Hematopoietic multipotent progenitor cell treated with erythropoietin and hydrocortisone succinate and interleukin-3 and kit ligand, for 6 days (in vitro differentiated cells): ENCODE results near the gene EPO.
"Not testable (repeated sequence)": the region's sequence is repeated elsewhere in the genome, so short reads cannot be mapped to it uniquely, and the experiment has no call there.

ENCODE experiments used
- DNase-seq: peaks from one replicate; pipeline ENCODE4 v3.0.0-alpha.2; 2015

The EPO gene

DNA sequence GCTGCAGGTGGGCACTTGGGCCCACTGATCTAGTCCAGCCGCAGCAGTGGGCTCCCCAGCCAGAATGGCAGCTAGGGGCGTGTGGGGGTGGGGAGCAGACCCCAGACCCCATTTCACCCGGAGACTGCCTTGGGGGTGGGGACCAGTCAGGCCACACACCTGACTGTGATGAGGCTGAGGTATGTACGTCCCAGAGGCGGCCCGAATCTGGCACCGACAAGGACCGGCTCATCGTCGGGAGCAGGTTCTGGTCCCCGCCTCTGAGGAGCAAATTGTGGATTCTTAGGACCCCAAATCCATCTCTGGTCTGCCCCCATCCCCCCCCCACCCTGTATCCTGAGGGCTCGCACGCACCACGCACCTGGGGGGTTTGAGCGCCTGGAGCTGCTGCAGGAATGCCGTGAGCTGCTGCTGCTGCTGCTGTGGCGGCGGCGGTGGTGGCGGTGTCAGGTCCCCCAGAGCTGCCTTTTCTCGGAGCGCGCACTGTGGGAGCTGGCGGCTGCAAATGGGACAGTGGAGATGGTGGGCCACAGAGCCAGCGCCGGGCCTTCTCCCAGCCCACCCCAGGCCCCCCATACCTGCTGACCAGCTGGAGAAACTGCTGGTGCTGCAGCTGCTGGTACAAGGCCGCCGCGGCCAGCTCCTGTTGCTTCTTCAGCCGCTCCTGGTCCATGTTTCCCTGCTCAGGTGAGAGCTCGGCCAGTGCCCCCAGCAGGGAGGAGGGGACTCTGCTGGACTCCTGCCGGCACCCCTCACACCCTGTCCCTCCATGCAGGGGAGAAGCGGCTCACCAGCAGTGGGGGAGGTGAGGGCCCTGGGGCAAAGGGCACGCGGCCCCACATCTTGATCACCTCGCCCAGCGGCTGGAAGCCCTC lies 36.4 kb upstream of the EPO start:
- DNase-seq: no peak

DNA sequence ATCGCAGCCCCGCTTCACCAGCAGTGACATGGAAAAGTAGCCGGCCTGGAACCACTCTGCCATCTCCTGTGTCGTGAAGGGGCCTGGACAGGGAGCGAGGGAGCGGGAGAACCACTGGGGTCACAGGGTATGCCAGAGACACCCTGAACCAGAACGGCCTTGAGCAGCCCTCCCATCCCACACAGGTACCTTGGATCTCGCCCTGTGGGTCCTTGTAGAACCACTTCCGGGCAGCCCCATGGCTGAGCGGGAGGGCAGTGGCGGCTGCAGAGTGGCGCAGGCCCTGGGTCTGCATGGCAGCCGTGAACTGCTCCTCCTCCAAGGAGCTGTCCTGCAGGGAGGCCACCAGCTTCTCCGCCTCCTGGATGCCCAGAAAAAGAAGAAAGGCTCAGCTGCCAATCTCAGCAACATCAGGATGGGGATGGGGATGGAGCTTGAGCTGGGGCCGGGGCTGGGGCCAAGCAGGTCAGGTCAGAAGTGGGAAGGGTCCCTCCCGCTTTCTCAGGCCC lies 35.7 kb upstream of the EPO start:
- DNase-seq: no peak

DNA sequence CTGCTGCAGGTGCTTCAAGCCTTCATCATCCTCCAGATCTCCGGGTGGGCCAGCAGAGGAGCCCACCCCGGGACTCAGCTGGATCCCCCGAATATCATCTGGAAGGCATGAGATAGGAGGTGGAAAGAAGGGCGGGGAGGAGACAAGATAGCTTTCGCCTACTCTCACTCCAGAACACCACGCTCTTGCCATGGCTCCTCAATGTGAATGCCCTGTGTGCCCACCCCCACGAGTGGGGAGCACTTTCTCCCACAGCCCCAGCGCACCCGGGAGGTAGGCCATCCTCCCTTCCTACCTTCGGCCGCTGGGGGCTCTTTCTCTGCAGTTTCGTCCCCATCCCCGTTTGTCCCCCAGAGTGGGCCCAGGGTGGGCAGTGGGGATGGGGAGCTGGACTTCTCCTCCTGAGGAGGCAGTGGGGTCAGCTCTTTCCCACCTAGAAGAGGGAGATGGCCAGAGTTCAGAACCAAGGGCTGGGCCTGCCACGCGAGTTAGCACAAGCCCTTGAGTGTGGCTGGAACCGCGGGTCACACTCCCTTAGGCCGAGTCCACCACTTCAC lies 35.1 kb upstream of the EPO start:
- no peak for DNase-seq

DNA sequence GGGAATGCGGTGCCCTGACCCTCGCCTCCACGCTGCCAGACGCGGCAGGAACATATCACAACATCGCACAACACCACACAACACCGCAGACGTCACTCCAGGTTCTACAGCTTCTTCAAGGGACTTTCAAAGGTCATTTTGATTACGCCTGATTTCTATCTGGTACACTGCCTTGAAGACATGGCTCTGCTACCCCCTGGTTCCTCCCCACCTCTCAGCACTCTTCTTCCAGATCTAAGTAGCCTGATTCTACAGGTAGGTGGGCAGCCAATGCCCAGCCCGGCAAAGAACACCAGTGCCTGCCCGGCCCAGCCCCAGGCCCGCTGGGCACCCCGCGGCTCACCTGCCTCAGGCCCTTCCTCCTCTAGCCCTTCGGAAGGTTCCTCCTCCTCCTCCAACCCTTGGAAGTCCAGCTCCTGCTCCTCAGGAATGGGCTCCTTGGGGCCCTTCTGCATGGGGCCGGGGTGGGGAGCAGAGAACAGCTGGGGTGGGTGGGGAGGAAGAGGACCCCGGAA lies 34.6 kb upstream of the EPO start:
- no peak for DNase-seq

DNA sequence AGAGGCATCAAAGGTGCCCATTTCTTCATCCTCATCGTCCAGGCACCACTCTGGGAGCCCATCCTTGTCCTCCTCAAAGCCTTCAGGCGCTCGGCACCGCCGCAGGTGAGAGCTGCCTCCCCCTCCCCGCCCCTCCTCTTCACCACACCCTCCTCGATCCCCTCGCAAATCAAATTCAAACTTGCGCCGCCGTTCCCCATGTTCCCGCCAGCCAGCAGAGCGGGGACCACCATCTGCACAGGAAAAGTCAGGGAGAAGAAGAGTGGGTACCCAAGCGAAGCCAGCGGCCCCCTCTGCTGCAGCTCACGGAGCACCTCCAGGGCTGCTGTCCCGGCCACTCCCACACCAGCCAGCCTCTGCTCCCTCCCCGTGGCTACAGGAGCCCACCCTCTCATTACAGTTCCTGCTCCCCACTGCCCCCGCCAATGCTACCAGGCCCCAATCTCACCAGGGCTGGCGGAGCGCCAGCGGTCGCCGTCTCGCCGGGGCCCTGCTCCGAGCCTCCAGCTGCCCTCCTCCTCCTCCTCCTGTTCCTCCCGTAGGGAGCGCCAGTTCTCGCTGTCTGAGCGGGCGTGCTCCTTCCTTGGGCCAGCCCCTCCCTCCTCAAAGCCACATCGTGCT lies 34.0 kb upstream of the EPO start:
- no peak for DNase-seq

DNA sequence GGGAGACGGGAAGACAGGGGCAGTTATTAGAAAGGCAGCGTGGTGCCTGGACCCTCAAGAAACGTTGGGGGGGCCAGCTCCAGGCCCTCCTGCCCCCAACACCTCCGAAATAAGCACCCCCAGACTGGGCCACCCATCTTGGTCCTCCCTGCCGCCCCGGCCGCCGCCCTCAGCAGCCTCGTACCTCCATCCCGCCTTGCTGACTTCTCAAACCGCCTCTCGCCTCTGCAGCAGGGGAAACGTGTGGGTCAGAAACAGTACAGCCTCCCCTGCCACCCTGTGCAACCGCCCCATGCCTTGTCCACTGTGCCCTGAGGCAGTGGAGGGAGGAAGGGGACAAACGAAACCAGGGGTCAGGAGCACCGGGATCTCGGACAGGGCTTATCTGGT lies 33.5 kb upstream of the EPO start:
- DNase-seq: no peak

DNA sequence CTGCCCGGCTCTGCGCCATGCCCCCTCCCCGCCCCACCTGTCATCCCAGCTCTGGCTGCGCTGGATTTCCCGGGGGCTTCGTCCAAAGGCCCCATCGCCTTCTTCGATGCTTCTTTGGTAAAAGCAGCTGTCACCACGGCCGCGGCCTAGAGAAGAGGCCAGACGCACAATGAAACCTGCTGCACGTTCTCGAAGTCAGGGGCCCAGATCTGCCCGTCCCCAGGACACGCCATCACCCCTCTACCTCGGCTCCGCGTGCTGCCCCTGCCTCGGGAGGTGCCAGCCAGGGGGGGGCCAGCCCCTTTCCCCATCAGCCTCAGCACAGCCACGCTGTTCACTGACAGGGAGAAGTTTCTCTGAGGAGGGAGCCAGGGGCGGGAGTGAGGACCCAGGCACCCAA lies 33.0 kb upstream of the EPO start:
- DNase-seq: no peak

DNA sequence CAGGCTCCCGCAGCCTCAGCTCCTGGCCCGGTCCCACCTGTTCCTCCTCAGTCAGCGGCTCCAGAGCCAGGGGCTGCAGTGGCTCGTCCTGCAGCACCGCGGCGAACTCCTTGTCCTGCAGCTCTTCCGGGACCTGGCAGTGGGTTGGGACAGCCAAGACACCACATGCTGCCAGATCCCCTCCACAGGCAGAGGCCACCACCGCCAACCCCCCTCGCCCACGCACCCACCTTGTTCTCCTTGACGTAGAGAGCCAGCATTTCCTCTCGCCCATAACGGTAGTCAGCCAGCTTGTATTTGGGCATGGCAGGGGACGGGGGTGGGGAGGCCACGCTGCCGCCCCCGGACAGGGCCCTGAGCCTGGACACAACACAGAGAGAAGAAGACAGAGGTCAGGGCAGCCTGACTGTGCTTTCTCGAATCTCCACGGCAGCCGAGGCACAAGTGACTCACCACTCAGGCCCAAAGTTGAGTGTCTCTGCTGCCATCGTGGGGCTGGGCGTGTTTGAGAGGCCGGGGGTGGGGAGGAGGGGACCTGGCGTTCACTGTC lies 32.4 kb upstream of the EPO start:
- no peak for DNase-seq

DNA sequence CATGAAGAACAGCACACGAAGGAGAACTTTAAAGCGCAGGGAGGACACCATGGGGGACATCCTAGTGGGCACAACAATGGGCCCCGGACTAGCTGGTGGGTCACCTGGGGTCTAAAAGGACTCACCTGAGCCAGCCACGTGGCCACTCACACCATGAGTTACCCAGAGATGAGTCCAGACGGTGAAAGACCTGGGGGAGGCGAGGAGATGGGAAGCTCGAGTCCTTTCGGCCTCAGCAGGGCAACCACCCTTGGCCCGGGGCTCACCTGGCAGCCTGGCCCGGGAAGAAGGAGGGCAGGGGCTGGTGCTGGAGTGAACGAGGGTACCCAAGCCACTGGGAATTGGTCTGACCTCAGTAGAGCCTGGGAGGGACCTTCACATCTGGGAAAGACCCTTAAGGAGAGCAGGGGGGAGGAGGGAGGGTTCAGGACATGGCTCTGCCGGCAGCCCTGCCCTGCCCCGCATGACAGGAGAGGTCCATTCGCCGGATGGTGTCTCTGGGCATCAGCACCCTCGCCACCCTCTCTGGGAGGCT lies 31.9 kb upstream of the EPO start:
- DNase-seq: no peak

DNA sequence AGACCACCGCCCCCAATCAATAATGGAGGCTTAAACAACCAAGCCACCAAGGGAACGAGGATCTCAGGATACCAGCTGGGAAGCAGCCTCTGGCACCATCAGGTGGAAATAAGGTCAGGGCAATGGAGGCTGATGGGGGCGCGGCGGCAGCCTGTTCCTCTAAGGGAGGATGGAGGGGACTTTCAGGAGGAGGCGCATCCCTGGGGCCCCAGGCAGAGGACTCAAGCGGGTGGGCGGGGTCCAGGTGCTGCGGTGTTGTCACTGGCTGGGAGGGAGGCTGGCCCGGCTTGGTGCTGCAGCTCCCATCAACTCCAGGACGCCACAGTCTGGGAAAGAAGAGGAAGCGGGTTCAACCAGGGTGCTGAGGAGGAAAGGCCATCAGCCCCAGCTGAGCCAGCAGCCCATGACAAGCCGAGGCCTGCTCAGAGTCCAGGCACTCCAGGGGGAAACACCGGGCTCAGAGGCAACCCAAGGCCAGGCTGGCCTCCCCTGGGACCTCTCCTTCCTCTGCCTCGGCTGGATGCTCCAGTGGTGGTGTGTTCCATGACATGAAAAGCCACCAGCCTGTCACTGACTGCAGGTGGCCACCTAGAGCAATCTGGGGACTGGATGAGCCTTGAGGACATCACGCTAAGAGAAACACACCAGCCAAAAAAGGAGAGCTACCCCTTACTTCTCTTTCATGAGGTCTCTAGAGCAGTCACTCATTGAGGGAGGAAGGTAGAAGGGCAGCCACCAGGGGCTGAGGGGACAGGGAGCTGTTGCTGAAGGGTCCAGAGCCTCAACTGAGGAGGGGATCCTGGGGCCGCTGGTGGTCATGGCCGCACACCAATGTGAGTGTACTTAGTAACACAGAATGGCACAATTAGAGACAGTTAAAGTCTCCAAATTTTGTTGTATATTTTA lies 30.8 kb upstream of the EPO start:
- DNase-seq: peak; percentile 27

DNA sequence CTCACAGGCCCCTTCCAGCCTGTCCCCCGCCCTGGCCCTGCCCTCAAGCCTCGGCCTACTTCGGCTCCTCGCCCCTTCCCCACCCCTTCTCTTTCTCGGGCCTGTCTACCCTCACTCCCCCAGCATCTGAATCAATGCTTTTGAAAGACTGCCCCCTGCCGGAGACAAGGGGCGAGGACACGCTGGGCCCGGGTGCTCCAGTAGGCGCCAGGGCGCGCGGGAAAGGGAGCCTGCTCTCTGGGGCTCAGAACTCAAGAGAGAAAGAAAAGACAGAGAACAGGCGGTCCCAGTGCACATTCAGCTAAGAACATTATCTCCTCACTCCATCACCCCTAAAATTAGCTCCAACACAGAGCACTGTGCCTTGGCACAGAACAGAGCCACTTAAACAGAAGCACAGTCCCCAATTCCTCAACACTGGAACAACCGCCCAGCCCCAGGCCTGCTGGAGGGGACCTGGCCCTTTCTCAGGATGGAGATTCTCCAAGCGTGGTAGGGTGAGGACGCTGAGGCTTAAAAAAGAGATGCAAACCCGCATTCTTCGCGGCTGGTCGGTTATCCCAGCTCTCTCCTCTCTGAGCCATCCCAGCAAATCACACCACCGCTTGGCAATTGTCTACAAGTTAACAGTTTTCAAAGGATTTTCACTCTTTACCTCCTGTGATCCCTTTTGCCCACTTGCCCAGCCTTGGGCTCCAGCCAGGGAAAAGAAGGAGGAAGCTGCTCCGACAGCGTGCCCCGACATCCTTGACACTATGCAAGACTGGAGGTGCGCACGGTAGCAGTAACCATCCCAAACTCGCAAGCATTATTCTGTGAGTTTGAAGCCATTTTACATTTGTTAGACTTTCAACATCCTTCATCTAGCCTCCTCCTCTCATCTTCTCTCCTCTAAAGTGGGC lies 28.3 kb upstream of the EPO start:
- DNase-seq: peak; percentile 91

DNA sequence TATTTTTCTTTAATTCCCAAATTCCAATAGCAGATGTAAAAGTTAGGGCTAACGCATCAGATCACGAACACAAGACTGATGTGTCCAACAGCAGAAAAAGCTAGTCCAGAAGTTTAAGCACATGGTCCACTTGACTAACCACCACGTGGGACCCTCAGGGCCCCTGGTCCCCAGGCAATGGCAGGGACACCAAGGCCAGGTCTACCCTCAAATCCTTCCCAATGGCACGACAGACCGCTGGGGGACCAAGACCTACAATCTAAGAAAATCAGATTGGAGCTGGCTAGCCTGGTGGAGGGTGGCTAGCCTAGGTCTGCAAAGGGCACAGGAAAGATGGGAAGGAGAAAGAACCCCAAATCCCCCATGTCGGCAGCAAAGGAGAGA lies 27.7 kb upstream of the EPO start:
- DNase-seq: peak; percentile 22

DNA sequence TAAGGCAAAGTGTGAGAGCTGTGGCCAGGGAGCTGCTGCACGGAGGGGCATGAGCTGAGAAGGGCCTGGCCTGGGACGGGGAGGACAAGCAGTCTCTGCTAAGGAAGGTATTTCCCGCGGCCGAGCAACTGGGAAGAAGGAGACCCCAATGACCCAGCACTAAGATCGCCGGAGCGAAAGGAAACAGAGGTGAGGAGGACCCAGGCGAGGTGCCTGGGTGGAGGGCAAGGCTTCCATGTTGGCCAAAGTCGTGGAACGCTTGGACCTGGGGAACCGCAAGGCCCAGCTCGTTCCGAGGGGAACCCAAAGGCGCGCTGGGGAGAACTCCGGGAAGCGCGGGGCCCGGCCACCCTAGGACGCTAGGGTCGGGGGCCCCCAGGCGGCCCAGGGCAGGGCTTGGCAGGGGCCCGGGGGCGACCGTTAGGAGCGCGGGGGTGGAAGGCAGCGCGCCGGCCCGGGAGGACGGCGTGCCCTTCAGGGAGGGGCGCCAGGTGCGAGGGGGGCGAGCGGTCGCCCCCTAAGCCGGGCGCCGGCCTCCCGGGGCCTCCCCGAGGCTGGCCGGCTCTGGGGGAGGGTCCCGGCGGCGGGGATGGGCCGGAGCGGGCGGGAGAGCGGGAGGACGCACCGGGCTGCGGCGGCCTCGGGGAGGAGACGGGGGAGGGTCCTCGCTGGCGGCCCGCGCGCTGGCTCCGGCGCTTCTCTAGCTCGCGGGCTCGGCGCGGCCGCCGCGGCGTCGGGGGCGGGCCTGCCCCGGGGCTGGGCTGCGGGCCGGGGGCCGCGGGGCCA lies 26.8 kb upstream of the EPO start:
- no peak for DNase-seq

DNA sequence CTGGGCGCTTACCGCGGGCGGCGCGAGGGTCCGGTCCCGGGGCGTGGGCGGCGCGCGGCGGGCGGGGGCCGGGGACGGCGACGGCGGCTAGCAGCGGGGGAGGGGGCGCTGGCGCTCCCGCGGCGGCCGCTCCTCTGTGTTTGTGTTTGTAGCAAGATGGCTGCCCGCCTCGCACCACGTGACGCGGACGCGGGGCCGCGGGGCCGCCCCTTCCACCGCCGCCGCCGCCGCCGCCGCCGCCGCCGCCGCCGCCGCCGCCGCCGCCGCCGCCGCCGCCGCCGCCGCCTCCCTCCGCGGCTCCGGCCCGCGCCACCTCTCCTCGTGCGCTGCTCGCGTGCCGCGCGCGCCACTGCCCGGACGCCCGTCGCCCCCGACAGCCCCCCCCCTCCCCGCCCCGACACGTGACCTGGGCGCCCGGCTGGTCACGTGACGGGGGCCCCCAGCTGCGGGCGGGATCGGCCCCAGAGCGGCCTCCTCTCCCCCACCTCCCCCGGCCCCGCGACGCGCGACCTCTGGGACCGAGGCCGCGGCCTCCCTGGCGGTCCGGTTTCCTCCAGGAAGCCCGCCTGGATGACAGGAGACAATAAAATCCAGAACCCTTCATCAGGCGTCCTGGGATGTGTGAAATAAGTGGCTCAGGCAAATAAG lies 26.0 kb upstream of the EPO start, which contains the start of gene GIGYF1:
Gene GIGYF1, minus strand, starts transcription at position 153 of the 648 bp plus-strand sequence. CDS start 6,012 bp downstream, outside the sequence.
- peak; percentile 80 for DNase-seq

DNA sequence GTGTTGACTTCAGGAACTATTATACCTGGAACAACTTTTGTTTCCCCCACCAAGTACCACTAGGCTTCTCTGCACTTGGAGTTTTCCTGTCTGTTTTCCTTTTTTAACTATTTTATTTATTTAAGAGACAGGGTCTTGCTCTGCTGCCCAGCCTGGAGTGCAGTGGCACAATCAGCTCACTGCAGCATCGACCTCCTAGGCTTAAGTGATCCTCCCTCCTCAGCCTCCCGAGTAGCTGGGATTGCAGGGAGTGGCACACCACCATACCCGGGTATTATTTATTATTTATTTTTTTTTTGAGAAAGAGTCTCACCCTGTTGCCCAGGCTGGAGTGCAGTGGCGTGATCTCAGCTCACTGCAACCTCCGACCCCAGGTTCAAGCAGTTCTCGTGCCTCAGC lies 24.1 kb upstream of the EPO start:
- DNase-seq: no peak

DNA sequence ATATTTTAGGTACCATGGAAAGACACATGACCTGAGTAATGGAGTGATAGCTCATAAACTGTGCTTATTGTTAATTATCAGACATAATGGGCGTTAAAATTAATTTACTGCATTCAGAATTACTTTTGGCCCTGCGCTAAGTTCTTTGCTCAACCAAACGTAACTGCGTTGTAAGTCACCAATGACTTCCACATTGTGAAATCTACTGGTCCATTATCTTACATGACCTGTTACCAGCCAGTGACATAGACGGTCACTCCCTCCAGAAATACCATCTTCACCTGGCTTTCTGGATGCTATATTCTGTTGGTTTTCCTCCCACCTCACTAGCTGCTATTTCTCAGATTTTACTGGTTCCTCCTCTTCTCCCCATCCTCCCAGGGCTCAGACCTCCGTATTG lies 21.2 kb upstream of the EPO start:
- no peak for DNase-seq

DNA sequence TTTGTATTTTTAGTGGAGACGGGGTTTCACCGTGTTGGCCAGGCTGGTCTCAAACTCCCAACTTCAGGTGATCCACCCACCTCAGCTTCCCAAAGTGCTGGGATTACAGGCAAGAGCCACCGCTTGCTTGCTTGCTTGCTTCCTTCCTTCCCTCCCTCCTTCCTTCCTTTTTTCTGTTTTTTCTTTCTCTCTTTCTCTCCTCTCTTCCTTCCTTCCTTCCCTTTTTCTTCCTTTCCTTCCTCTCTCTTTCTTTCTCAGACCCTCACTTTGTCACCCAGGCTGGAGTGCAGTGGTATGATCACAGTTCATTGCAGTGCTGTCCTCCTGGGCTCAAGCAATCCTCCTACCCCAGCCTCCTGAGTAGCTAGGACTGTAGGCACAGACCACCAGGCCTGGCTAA lies 19.2 kb upstream of the EPO start:
- not testable (repeated sequence) for DNase-seq

DNA sequence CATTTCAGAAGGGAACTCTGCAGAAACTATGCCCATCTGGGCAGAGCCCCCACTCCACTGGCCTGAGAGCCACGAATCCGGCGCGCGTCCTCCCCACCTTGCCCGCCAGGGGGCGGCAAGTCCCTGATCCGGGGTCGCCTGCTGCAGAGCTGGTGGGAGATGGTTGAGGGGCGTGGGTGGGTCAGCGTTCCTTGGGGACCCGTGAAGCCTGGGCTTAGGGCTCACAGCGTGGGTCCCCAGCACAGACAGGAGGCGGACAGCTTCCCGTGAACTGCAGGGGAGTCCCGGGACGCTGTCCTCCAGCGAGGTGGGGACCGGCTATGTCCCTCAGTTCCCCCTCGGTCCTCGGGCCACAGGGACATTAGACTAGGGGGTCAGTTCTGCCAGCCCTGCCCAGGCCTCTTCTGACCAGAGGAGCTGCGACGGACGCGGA lies 14.9 kb upstream of the EPO start:
- DNase-seq: peak; percentile 85
